PC-9 (cell line): ENCODE results near the gene ADAR.

Experiments
- CTCF ChIP-seq: fragments of 200-600 bp; sonication (generic); conservative IDR thresholded peaks from 2 replicates; pipeline ENCODE4 v1.6.1; 2017; ENCODE audit warnings: mixed run types, antibody characterized with exemption, mild to moderate bottlenecking, moderate library complexity
- EZH2 ChIP-seq: fragments of 200-600 bp; sonication (generic); IDR thresholded peaks from 2 replicates; pipeline ENCODE4 v1.8.0; 2017; ENCODE audit warnings: antibody characterized with exemption, low read depth

GRCh38 chr1:154586641-154587040, 21.3 kb downstream of the ADAR start:
- no peak for TF ChIP-seq CTCF
- TF ChIP-seq EZH2, result no peak
